Right atrium auricular region (tissue), 2 donors: ENCODE measurements around the gene RAD17. TPM values are rescaled to one million over a fixed set of nuclear protein-coding genes. Genes with fewer than 3 reads are reported as not detected.
"Not testable (repeated sequence)": the region's sequence is repeated elsewhere in the genome, so short reads cannot be mapped to it uniquely, and the experiment has no call there.

Experiments
- DNase-seq: peaks from one replicate; pipeline ENCODE4 v3.0.0-alpha.2; 2019; ENCODE audit warnings: low spot score
- H3K27ac ChIP-seq, 2 donors: fragments of 200-600 bp; sonication (generic); 1 replicate in 1 of 2; 2 replicates in 1 of 2; pipeline ENCODE4 v1.5.1; 2016 to 2019
- H3K27me3 ChIP-seq, 2 donors: fragments of 200-600 bp; sonication (generic); one replicate each; pipeline versions ENCODE4 v1.5.1 to v1.6.0; 2017 to 2019
- H3K36me3 ChIP-seq: fragments of 200-600 bp; sonication (generic); one replicate; pipeline ENCODE4 v1.5.1; 2016
- H3K4me1 ChIP-seq, 2 donors: fragments of 200-600 bp; sonication (generic); one replicate each; pipeline versions ENCODE4 v1.5.1 to v1.6.0; 2017 to 2019
- H3K4me3 ChIP-seq, 2 donors: fragments of 200-600 bp; sonication (generic); 1 replicate in 1 of 2; 2 replicates in 1 of 2; pipeline ENCODE4 v1.5.1; 2017 to 2019; ENCODE audit warnings: mild to moderate bottlenecking in 1 of 2, moderate library complexity in 1 of 2
- H3K9me3 ChIP-seq, 2 donors: fragments of 200-600 bp; sonication (generic); one replicate each; pipeline ENCODE4 v1.5.1; 2019
- CTCF ChIP-seq, 2 donors: fragments of 200-600 bp; sonication (generic); IDR thresholded peaks; one replicate each; pipeline ENCODE4 v1.5.1; 2019; ENCODE audit warnings: antibody characterized with exemption in 2 of 2
- total RNA-seq, 2 donors: library from RNA; depleted of rRNA; stranded (reverse); fragments of >200 nt; gene quantifications; one replicate each; pipeline ENCODE4 v1.1.0, GENCODE V29; 2016

Gene RAD17
- total RNA-seq, 2 donors from 2014 or later, result 9.3 to 17.9 TPM

DNA sequence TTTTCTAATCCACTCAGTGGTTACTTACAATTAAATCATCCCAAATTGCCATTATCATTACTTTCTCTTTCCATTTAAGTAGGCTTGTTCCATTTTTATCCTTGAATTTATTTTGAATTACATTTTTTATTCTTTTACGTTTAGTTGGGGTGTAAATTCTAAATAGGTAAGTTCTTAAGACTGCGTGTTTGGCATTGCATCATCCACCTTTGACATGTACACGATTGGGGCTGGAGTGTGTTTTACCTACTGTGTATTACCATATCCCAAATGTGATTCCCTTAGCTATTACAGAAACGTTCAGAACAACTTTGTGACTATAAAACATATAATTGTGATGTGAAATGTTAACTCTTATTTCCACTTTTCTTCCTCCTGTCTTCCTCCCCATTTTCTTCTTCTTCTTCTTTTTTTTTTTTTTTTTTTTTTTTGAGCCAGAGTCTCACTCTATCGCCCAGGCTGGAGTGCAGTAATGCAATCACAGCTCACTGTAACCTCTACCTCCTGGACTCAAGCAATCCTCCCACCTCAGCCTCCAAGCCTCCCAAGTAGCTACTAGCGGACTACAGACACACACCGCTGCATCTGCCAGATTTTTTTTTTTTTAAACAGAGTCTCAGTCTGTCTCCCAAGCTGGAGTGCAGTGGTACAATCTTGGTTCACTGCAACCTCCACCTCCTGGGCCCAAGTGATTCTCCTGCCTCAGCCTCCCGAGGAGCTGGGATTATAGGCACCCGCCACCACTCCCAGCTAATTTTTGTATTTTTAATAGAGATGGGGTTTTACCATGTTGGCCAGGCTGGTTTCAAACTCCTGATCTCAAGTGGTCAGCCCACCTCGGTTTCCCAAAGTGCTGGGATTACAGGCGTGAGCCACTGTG lies 62.0 kb downstream of the RAD17 start:
- H3K9me3 ChIP-seq, result no peaks in the 10 kb centered on the region
- no peaks in the 10 kb centered on the region for H3K36me3 ChIP-seq
- H3K4me1 ChIP-seq, result no peaks in the 10 kb centered on the region
- H3K27ac ChIP-seq, result no peak overlapping the region
- no peak for TF ChIP-seq CTCF (IDR thresholded peaks at IDR 0.05)
- H3K4me3 ChIP-seq, result no peak overlapping the region
- DNase-seq, result no peak
- H3K27me3 ChIP-seq, result no peaks in the 10 kb centered on the region

- no peaks in the 10 kb centered on the region for H3K9me3 ChIP-seq
- no peaks in the 10 kb centered on the region for H3K4me1 ChIP-seq
- no peaks in the 10 kb centered on the region for H3K36me3 ChIP-seq
- DNase-seq, result no peak
- no peak for TF ChIP-seq CTCF (IDR thresholded peaks at IDR 0.05)
- H3K27me3 ChIP-seq, result no peaks in the 10 kb centered on the region
- no peak overlapping the region for H3K27ac ChIP-seq
- H3K4me3 ChIP-seq, result no peak overlapping the region
These were observed 63.0 kb downstream of the RAD17 start for GRCh38 chr5:69432412-69433206.

DNA sequence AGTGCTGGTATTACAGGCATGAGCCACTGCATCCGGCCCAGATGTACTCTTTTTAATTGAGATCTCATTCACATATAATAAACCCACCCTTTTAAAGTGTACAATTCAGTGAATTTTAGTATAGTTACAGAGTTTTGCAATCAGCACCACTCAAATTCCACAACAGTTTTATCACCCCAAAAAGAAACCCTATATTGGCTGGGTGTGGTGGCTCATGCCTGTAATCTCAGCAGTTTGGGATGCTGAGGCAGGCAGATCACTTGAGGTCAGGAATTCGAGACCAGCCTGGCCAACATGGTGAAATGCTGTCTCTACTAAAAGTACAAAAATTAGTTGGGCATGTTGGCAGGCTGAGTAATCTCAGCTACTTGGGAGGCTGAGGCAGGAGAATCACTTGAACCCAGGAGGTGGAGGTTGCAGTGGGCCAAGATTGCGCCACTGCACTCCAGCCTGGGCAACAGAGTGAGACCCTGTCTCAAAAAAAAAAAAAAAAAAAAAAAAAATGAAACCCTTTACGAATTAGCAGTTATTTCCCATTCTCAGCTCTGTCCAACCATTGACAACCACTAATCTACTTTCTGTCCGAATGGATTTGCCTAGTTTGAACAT lies 65.8 kb downstream of the RAD17 start:
- H3K36me3 ChIP-seq, H3K4me1 ChIP-seq, H3K27ac ChIP-seq, H3K9me3 ChIP-seq, DNase-seq, H3K4me3 ChIP-seq, H3K27me3 ChIP-seq: not testable (repeated sequence)

DNA sequence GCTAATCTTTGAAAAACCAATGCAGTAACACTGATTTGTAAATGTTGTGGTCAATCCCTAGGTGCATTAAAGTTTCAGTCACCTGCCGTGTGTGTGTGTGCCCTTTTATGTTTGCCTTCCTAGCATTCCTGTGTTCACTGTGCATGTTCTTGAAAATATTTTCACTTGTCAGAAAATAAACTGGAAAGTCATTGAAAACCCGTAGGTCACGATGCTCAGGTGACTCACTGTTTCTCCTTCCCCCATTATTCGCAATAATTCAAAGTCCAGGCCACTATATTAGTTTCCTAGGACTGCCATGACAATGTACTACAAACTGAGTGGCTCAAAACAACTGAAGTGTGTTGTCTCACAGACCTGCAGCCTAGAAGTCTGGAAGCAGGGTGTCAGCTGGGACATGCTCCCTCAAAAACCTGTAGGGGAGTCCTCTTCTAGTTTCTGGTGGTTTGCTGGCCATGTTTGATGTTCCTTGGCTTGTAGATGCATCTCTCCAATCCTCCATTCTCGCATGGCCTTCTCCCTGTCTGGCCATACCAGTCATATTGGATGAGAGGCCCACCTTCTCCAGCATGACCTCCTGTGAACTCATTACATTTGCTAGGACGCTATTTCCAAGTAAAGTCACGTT lies 74.6 kb downstream of the RAD17 start:
- H3K36me3 ChIP-seq, result no peaks in the 10 kb centered on the region
- no peak for DNase-seq
- H3K9me3 ChIP-seq, result no peaks in the 10 kb centered on the region
- no peak overlapping the region for H3K4me3 ChIP-seq
- H3K27me3 ChIP-seq, result no peaks in the 10 kb centered on the region
- no peak overlapping the region for H3K27ac ChIP-seq
- H3K4me1 ChIP-seq, result no peaks in the 10 kb centered on the region
- no peak for TF ChIP-seq CTCF (IDR thresholded peaks at IDR 0.05)

DNA sequence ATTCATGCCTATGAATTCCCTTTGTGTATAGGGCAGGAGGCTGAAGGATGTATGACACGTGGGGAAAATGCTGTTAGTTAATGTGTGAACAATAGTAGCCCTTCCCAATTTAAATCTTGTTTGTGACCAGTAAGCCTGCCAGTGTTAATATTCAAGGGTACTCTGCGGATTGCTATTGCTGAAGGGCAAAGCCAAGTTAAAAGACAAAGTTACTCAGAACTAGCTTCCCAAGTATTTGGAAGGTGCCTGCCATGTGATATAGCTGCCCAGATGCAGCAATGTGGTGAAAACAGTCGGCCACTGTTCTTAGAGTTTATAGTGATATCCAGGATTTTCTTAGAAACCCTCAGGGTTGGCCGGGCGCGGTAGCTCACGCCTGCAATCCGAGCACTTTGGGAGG lies 79.9 kb downstream of the RAD17 start:
- Histone ChIP-seq H3K9me3 (no peaks in the 10 kb centered on the region), H3K4me1 (no peaks in the 10 kb centered on the region), H3K27ac (no peak overlapping the region), H3K36me3 (no peaks in the 10 kb centered on the region), H3K27me3 (no peaks in the 10 kb centered on the region), H3K4me3 (no peak overlapping the region)
- no peak for TF ChIP-seq CTCF (IDR thresholded peaks at IDR 0.05)
- no peak for DNase-seq
